B cell (primary cell): ENCODE data around the gene CARNS1. TPM values are rescaled to one million over a fixed set of nuclear protein-coding genes. Genes with fewer than 3 reads are reported as not detected.

Experiments
- ATAC-seq: fragments of 200-7000 bp; cut with Tn5 transposase; one replicate; pipeline ENCODE4 v1.10.0; 2021; ENCODE audit warnings: low read depth, mild to moderate bottlenecking, moderate number of reproducible peaks, moderate library complexity
- CTCF ChIA-PET: fragments of 350-600 bp; sonication (Branson Sonifier 250); formaldehyde crosslinking; loops from one replicate; lab custom pipeline; 2021; ENCODE audit warnings: antibody characterized with exemption, inconsistent platforms; lab: Charles Lee
- POLR2A ChIA-PET: fragments of 350-600 bp; sonication (Branson Sonifier 250); formaldehyde crosslinking; loops from one replicate; lab custom pipeline; 2021; ENCODE audit warnings: antibody characterized with exemption; lab: Charles Lee
- DNase-seq: peaks from one replicate; pipeline ENCODE4 v3.0.0; 2013
- H2AFZ ChIP-seq: 2 replicates; pipeline ENCODE4 v1.6.1; 2012; ENCODE audit warnings: mild to moderate bottlenecking, low read depth, low read length; ENCODE audit not compliant: insufficient read depth, poor library complexity, severe bottlenecking
- H3K27ac ChIP-seq, 2 donors: 1 replicate in 1 of 2; 2 replicates in 1 of 2; pipeline ENCODE4 v1.5.1; 2012 to 2013; ENCODE audit warnings: low read length in 2 of 2, mild to moderate bottlenecking in 2 of 2, moderate library complexity in 1 of 2
- H3K27me3 ChIP-seq, 4 experiments: fragments of 200-600 bp in 1 of 4; sonication (generic) in 1 of 4; replicated peaks in 1 of 4; 1 replicate in 2 of 4; 2 replicates in 2 of 4; pipeline versions ENCODE4 v1.6.1 to v1.7.0; 2013 to 2016; ENCODE audit warnings: low read length in 3 of 4, mild to moderate bottlenecking in 2 of 4, mixed read lengths in 1 of 4, moderate library complexity in 1 of 4; ENCODE audit not compliant: insufficient read depth in 4 of 4, control insufficient read depth in 3 of 4; ENCODE audit errors: control extremely low read depth in 1 of 4
- H3K36me3 ChIP-seq, 2 experiments: replicated peaks in 1 of 2; 1 replicate in 1 of 2; 2 replicates in 1 of 2; pipeline versions ENCODE4 v1.6.1 to v1.7.1; 2013; ENCODE audit warnings: low read length in 1 of 2; ENCODE audit not compliant: insufficient read depth in 2 of 2, control insufficient read depth in 1 of 2; ENCODE audit errors: control extremely low read depth in 1 of 2, extremely low read depth in 1 of 2
- H3K4me1 ChIP-seq, 2 donors: fragments of 200-600 bp in 1 of 2; sonication (generic) in 1 of 2; 1 replicate in 1 of 2; 2 replicates in 1 of 2; pipeline versions ENCODE4 v1.5.1 to v1.6.1; 2013 to 2017; ENCODE audit warnings: low read length in 2 of 2; ENCODE audit not compliant: control insufficient read depth in 2 of 2, insufficient read depth in 2 of 2
- H3K4me2 ChIP-seq: replicated peaks from 2 replicates; pipeline ENCODE3; 2012; ENCODE audit warnings: mild to moderate bottlenecking, low read depth, low read length; ENCODE audit not compliant: poor library complexity, severe bottlenecking
- H3K4me3 ChIP-seq, 5 experiments: fragments of 200-600 bp in 1 of 5; sonication (generic) in 1 of 5; 1 replicate in 3 of 5; 2 replicates in 2 of 5; pipeline versions ENCODE4 v1.5.1 to v1.7.0; 2011 to 2016; ENCODE audit warnings: low read length in 4 of 5, mild to moderate bottlenecking in 4 of 5, low read depth in 2 of 5, control low read depth in 1 of 5, moderate library complexity in 1 of 5; ENCODE audit not compliant: insufficient read depth in 1 of 5; ENCODE audit errors: control extremely low read depth in 1 of 5, extremely low read depth in 1 of 5
- H3K79me2 ChIP-seq: fragments of 200-600 bp; sonication (generic); one replicate; pipeline ENCODE4 v1.6.0; 2016; ENCODE audit warnings: low read length; ENCODE audit not compliant: control insufficient read depth, insufficient read depth
- H3K9ac ChIP-seq: fragments of 200-600 bp; sonication (generic); 2 replicates; pipeline ENCODE4 v1.6.1; 2017; ENCODE audit warnings: mild to moderate bottlenecking, low read length, moderate library complexity
- H3K9me3 ChIP-seq, 3 donors: one replicate each; pipeline versions ENCODE4 v1.6.1 to v1.7.1; 2013; ENCODE audit warnings: low read length in 2 of 3; ENCODE audit not compliant: control insufficient read depth in 2 of 3, insufficient read depth in 1 of 3; ENCODE audit errors: control extremely low read depth in 1 of 3
- H4K20me1 ChIP-seq: 2 replicates; pipeline ENCODE4 v1.6.0; 2012; ENCODE audit warnings: mild to moderate bottlenecking, low read length; ENCODE audit not compliant: insufficient read depth, control insufficient read depth, poor library complexity, severe bottlenecking
- H3K27ac Mint-ChIP-seq: one replicate; pipeline ENCODE4 v1.8.0; 2021; ENCODE audit warnings: mixed read lengths
- H3K27me3 Mint-ChIP-seq: one replicate; pipeline ENCODE4 v1.8.0; 2021; ENCODE audit warnings: mixed read lengths
- H3K4me1 Mint-ChIP-seq: one replicate; pipeline ENCODE4 v1.8.0; 2021; ENCODE audit warnings: mixed read lengths
- H3K4me3 Mint-ChIP-seq: one replicate; pipeline ENCODE4 v1.8.0; 2021; ENCODE audit warnings: mixed read lengths
- H3K9me3 Mint-ChIP-seq: one replicate; pipeline ENCODE4 v1.8.0; 2022; ENCODE audit warnings: mixed read lengths; ENCODE audit not compliant: insufficient read depth
- EZH2 ChIP-seq: IDR thresholded peaks from 2 replicates; pipeline ENCODE4 v1.6.1; 2012; ENCODE audit warnings: borderline replicate concordance, low read depth, mild to moderate bottlenecking, moderate library complexity, low read length; ENCODE audit not compliant: insufficient read depth, poor library complexity, severe bottlenecking
- WGBS: methylation state at CpG from one replicate; pipeline ENCODE4 v1.1.5; 2013; ENCODE audit warnings: missing lambda C conversion rate; ENCODE audit not compliant: insufficient coverage; 5-methylcytosine and 5-hydroxymethylcytosine counted together
- intact Hi-C: fragments of 100-400 bp; cut with micrococcal nuclease; formaldehyde crosslinking; loops from one replicate; pipeline ENCODE4 v1.10.0; 2022
- polyA plus RNA-seq: library from polyadenylated mRNA; depleted of rRNA; stranded (reverse); fragments of >200 nt; gene quantifications from 2 replicates; pipeline ENCODE4 v1.2.3, GENCODE V29; 2012
- total RNA-seq, 2 donors: library from RNA; stranded (reverse); fragments of 120-200 nt in 1 of 2; gene quantifications; 1 replicate in 1 of 2; 2 replicates in 1 of 2; pipeline versions ENCODE4 v1.2.3 to v1.2.4, GENCODE V29; 2013 to 2022
- TF ChIP-seq, protein P1 (sequence below): fragments of 200-600 bp; IDR thresholded peaks from one replicate; pipeline ENCODE4 v1.8.0; 2022; ENCODE audit warnings: antibody characterized with exemption, mild to moderate bottlenecking

CARNS1 gene
- total and polyA plus RNA-seq, 2 donors (not counting 1 experiment from before 2014, with no cell fraction given): 24.1 to 41.1 TPM

GRCh38 chr11:67456068-67456705, 40.7 kb downstream of the CARNS1 start:
- H3K4me3 ChIP-seq: no peak overlapping the region
- H3K27ac Mint-ChIP-seq: peak overlapping the region; percentile 92

DNA sequence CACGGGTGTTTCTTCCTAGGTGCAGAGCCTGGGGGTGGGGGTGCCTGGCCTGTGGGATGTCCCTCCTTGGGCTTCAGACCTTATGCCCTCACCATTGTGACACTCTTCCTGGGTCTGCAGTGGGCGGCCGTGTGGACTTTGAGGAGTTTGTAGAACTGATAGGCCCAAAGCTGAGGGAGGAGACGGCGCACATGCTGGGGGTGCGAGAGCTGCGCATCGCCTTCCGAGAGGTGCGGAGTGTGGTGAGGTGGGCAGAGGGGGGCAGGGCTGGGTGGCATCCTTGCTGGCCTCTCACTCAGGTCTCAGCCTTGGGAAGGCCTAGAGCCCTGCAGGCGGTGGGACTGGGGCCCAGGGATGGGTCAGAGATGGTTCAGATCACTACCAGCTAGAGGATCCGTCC, 42.0 kb downstream of the CARNS1 start:
- Mint-ChIP-seq H3K27ac (peak overlapping the region; percentile 92), H3K4me1 (peaks cover 42% of the 10 kb centered on the region), H3K9me3 (no peaks in the 10 kb centered on the region), H3K27me3 (no peaks in the 10 kb centered on the region), H3K4me3 (peak overlapping the region; percentile 32)
- H3K9ac ChIP-seq: no peak overlapping the region
- H3K27me3 ChIP-seq: no peaks in the 10 kb centered on the region
- H2AFZ ChIP-seq: no peak overlapping the region
- no peak overlapping the region for H3K4me3 ChIP-seq
- H3K4me1 ChIP-seq: peaks cover 51 to 86% of the 10 kb centered on the region in 2 donors
- TF ChIP-seq EZH2: no peak
- TF ChIP-seq, protein P1, sequence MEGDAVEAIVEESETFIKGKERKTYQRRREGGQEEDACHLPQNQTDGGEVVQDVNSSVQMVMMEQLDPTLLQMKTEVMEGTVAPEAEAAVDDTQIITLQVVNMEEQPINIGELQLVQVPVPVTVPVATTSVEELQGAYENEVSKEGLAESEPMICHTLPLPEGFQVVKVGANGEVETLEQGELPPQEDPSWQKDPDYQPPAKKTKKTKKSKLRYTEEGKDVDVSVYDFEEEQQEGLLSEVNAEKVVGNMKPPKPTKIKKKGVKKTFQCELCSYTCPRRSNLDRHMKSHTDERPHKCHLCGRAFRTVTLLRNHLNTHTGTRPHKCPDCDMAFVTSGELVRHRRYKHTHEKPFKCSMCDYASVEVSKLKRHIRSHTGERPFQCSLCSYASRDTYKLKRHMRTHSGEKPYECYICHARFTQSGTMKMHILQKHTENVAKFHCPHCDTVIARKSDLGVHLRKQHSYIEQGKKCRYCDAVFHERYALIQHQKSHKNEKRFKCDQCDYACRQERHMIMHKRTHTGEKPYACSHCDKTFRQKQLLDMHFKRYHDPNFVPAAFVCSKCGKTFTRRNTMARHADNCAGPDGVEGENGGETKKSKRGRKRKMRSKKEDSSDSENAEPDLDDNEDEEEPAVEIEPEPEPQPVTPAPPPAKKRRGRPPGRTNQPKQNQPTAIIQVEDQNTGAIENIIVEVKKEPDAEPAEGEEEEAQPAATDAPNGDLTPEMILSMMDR: no peak
- no peak for ATAC-seq
- H3K27ac ChIP-seq: peak overlapping the region in 1 of 2 donors; percentile 24
- DNase-seq: no peak
- ChIA-PET CTCF (interaction anchor here (1.4 to 5.2 kb wide), 3 partner anchors 10 to 38 kb away, joined by 4 to 43 read pairs (median 42); partner anchors contain the start of gene PTPRCAP), POLR2A (interaction anchor here (2.6 to 6.0 kb wide), 4 partner anchors 10 to 38 kb away, joined by 10 to 110 read pairs (median 62); partner anchors contain the start of genes CORO1B and PTPRCAP)
- no peak overlapping the region for H3K4me2 ChIP-seq
- intact Hi-C loops: no loop called here
- H4K20me1 ChIP-seq: no peaks in the 10 kb centered on the region
- peaks cover 0 to 3% (median 0%) of the 10 kb centered on the region in 3 donors for H3K9me3 ChIP-seq
- 95% methylated on average over 11 of the region's 12 CpGs for WGBS
- no peaks in the 10 kb centered on the region for H3K36me3 ChIP-seq
- peaks cover 52% of the 10 kb centered on the region for H3K79me2 ChIP-seq

More at GRCh38 chr11:67456068-67456705, 40.7 kb downstream of the CARNS1 start:
- Histone ChIP-seq H3K36me3 (no peaks in the 10 kb centered on the region), H3K4me1 (peaks cover 48 to 88% of the 10 kb centered on the region in 2 donors), H3K9ac (no peak overlapping the region), H3K79me2 (peaks cover 61% of the 10 kb centered on the region), H3K27ac (no peak overlapping the region), H3K27me3 (no peaks in the 10 kb centered on the region), H4K20me1 (no peaks in the 10 kb centered on the region), H3K4me2 (no peak overlapping the region), H2AFZ (no peak overlapping the region), H3K9me3 (peaks cover 0 to 3% (median 0%) of the 10 kb centered on the region in 3 donors)
- POLR2A ChIA-PET: interaction anchor here (1.0 to 6.0 kb wide), 5 partner anchors 9 to 19 kb away, joined by 4 to 98 read pairs (median 7); partner anchors contain the start of gene PTPRCAP
- CTCF ChIA-PET: interaction anchor here (2.3 kb wide), 1 partner anchor 19 kb away, joined by 7 read pairs; the partner anchor contains the start of gene PTPRCAP
- Mint-ChIP-seq H3K9me3 (no peaks in the 10 kb centered on the region), H3K27me3 (no peaks in the 10 kb centered on the region), H3K4me3 (no peak overlapping the region), H3K4me1 (peaks cover 44% of the 10 kb centered on the region)
- DNase-seq: no peak
- TF ChIP-seq EZH2: no peak
- TF ChIP-seq, protein P1: no peak
- intact Hi-C loops: no loop called here
- ATAC-seq: no peak
- WGBS: 96% methylated on average over 22 of the region's 25 CpGs
